GM12872 (cell line): ENCODE measurements around the gene AVPR2.

Source experiments
- TF ChIP-seq, protein P1 (sequence below): IDR thresholded peaks from 3 replicates; pipeline ENCODE4 v1.5.1; 2011; ENCODE audit warnings: low read depth, mild to moderate bottlenecking, low read length, moderate library complexity; ENCODE audit not compliant: insufficient read depth

The AVPR2 gene

DNA sequence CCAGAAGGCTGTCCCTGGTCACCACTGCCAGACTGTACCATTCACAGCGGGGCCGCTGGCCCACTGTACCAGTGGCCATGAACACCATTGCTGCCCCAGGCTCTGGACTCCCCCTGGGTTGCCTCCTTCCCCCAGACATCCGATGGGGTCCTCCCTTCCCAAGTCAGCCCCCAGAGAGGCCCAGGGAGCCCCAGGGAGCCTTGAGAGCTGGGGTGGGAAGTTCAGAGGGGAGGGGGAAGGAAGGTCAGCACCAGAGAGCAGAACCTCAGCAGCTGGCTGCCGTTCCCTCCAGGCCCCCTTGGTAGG is 22.0 kb downstream of the AVPR2 start:
- TF ChIP-seq, protein P1, sequence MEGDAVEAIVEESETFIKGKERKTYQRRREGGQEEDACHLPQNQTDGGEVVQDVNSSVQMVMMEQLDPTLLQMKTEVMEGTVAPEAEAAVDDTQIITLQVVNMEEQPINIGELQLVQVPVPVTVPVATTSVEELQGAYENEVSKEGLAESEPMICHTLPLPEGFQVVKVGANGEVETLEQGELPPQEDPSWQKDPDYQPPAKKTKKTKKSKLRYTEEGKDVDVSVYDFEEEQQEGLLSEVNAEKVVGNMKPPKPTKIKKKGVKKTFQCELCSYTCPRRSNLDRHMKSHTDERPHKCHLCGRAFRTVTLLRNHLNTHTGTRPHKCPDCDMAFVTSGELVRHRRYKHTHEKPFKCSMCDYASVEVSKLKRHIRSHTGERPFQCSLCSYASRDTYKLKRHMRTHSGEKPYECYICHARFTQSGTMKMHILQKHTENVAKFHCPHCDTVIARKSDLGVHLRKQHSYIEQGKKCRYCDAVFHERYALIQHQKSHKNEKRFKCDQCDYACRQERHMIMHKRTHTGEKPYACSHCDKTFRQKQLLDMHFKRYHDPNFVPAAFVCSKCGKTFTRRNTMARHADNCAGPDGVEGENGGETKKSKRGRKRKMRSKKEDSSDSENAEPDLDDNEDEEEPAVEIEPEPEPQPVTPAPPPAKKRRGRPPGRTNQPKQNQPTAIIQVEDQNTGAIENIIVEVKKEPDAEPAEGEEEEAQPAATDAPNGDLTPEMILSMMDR, result no peak

- TF ChIP-seq, protein P1, result no peak
Measured at GRCh38 chrX:153926858-153927671, 22.6 kb downstream of the AVPR2 start.

GRCh38 chrX:153927672-153927921 is 23.1 kb downstream of the AVPR2 start:
- TF ChIP-seq, protein P1, result no peak

GRCh38 chrX:153927922-153928760 is 23.7 kb downstream of the AVPR2 start:
- TF ChIP-seq, protein P1, result no peak

GRCh38 chrX:153928846-153929245 is 24.4 kb downstream of the AVPR2 start:
- TF ChIP-seq, protein P1, result no peak

DNA sequence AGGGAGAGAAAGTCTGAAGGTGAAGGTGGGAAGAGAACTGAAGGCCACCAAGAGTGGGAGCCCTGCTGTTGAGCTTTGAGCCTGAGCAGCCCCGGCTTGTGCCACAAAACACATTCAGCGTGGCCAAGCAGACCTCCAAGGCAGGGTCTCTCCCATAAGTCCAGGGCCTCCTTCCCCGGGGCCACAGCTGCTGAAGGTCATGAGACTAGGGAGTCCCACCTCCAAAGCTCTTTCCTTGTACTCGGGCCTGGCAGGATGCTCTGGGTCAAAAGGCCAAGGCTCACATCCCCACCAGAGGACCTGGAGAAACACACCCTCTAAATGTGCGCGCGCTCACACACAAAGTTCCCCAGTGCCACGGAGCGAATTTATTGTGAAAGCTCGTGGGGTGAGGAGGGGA is 25.1 kb downstream of the AVPR2 start:
- TF ChIP-seq, protein P1, result no peak

GRCh38 chrX:153930011-153930910 is 25.8 kb downstream of the AVPR2 start:
- TF ChIP-seq, protein P1, result no peak
